GM12878 (cell line): ENCODE data around the gene GRM5. TPM values are rescaled to one million over a fixed set of nuclear protein-coding genes. Genes with fewer than 3 reads are reported as not detected.

Source experiments
- ATAC-seq: fragments of 200-7000 bp; cut with Tn5 transposase; 3 replicates; pipeline ENCODE4 v1.9.1; 2020; ENCODE audit warnings: mild to moderate bottlenecking, moderate library complexity
- BruUV-seq: library from RNA; stranded (reverse); fragments of 400-500 nt; replicated peaks from 2 replicates; lab custom pipeline; 2021; lab: Mats Ljungman, UMichigan
- CTCF ChIA-PET: fragments of 300-600 bp; sonication (Branson Sonifier 250); formaldehyde crosslinking; extraction: SDS; loops from one replicate; lab custom pipeline; 2021; ENCODE audit warnings: inconsistent platforms; lab: Yijun Ruan, JAX
- POLR2A ChIA-PET: fragments of 350-600 bp; formaldehyde crosslinking; extraction: SDS; loops from one replicate; lab custom pipeline; 2021; ENCODE audit warnings: inconsistent platforms; lab: Charles Lee
- RAD21 ChIA-PET: fragments of 300-600 bp; sonication (Branson Sonifier 250); formaldehyde crosslinking; loops from one replicate; lab custom pipeline; 2023; ENCODE audit warnings: antibody characterized with exemption; ENCODE audit not compliant: unreplicated experiment; lab: Charles Lee
- SMC1A ChIA-PET: fragments of 300-600 bp; sonication (Branson Sonifier 250); formaldehyde crosslinking; loops from one replicate; lab custom pipeline; 2023; ENCODE audit not compliant: unreplicated experiment, uncharacterized antibody; lab: Charles Lee
- DNase-seq: peaks from one replicate; pipeline ENCODE4 v3.0.0-alpha.2; 2011; ENCODE audit warnings: low read depth, low spot score
- FAIRE-seq: peaks from 3 replicates; lab custom pipeline; 2011; peaks lifted over from hg19 to GRCh38; lab: Jason Lieb, UNC
- H2AFZ ChIP-seq: 2 replicates; pipeline ENCODE4 v1.6.0; 2011; ENCODE audit warnings: low read depth, low read length, control low read depth; ENCODE audit not compliant: control insufficient read depth
- H3K27ac ChIP-seq: 2 replicates; pipeline ENCODE4 v1.5.1; 2011; ENCODE audit warnings: control low read depth; ENCODE audit not compliant: control insufficient read depth, insufficient read depth
- H3K27me3 ChIP-seq, 2 experiments: replicated peaks in 1 of 2; 2 replicates each; pipeline versions ENCODE4 v1.6.0 to v1.6.1; 2011; ENCODE audit warnings: low read length in 1 of 2; ENCODE audit not compliant: control insufficient read depth in 2 of 2, insufficient read depth in 2 of 2
- H3K36me3 ChIP-seq, 2 experiments: 2 replicates each; pipeline ENCODE4 v1.5.1; 2011; ENCODE audit warnings: low read length in 1 of 2; ENCODE audit not compliant: control insufficient read depth in 2 of 2, insufficient read depth in 2 of 2
- H3K4me1 ChIP-seq: 2 replicates; pipeline ENCODE4 v1.6.1; 2011; ENCODE audit warnings: mild to moderate bottlenecking, low read length, moderate library complexity, mixed read lengths; ENCODE audit not compliant: control insufficient read depth, insufficient read depth
- H3K4me2 ChIP-seq: 2 replicates; pipeline ENCODE4 v1.6.0; 2011; ENCODE audit warnings: control low read depth; ENCODE audit not compliant: control insufficient read depth, insufficient read depth
- H3K4me3 ChIP-seq: fragments of 200-600 bp; sonication (generic); 2 replicates; pipeline ENCODE4 v1.5.1; 2016
- H3K79me2 ChIP-seq: 2 replicates; pipeline ENCODE4 v1.6.0; 2011; ENCODE audit warnings: low read length; ENCODE audit not compliant: control insufficient read depth, insufficient read depth
- H3K9ac ChIP-seq: 2 replicates; pipeline ENCODE4 v1.8.0; 2011; ENCODE audit warnings: low read length, control low read depth, mixed read lengths; ENCODE audit not compliant: control insufficient read depth, insufficient read depth
- H3K9me3 ChIP-seq: replicated peaks from 3 replicates; pipeline ENCODE4 v1.5.1; 2011; ENCODE audit warnings: mild to moderate bottlenecking, low read length; ENCODE audit not compliant: control insufficient read depth, insufficient read depth
- H4K20me1 ChIP-seq: 2 replicates; pipeline ENCODE4 v1.6.0; 2011; ENCODE audit not compliant: control insufficient read depth, insufficient read depth
- CBX3 ChIP-seq: fragments of 200-600 bp; sonication (generic); IDR thresholded peaks from 2 replicates; pipeline ENCODE4 v1.6.1; 2016; ENCODE audit warnings: low read depth, borderline replicate concordance
- CBX5 ChIP-seq: sonication (generic); IDR thresholded peaks from 2 replicates; pipeline ENCODE4 v1.6.1; 2016; ENCODE audit warnings: low read depth, moderate library complexity, mild to moderate bottlenecking, inconsistent platforms
- CTCF ChIP-seq, 3 experiments: IDR thresholded peaks in 2 of 3; conservative IDR thresholded peaks in 1 of 3; 2 replicates each; pipeline ENCODE4 v1.5.1; 2011; ENCODE audit warnings: low read depth in 3 of 3, low read length in 3 of 3, mild to moderate bottlenecking in 3 of 3, control low read depth in 2 of 3, moderate library complexity in 2 of 3, inconsistent platforms in 1 of 3, mixed read lengths in 1 of 3; ENCODE audit not compliant: control insufficient read depth in 2 of 3, insufficient read depth in 1 of 3; ENCODE audit errors: extremely low read depth in 1 of 3
- EED ChIP-seq: sonication (generic); IDR thresholded peaks from 2 replicates; pipeline ENCODE4 v1.6.1; 2016; ENCODE audit warnings: antibody characterized with exemption, low read depth
- HDAC2 ChIP-seq: fragments of 200-600 bp; sonication (generic); IDR thresholded peaks from 2 replicates; pipeline ENCODE4 v1.6.1; 2017
- HSF1 ChIP-seq: fragments of 150-350 bp; IDR thresholded peaks from 2 replicates; pipeline ENCODE4 v1.6.1; 2014; ENCODE audit warnings: mild to moderate bottlenecking, low read depth, low read length
- IKZF2 ChIP-seq, 2 experiments: fragments of 450-650 bp; IDR thresholded peaks; 2 replicates each; pipeline ENCODE4 v1.6.1; 2017; ENCODE audit warnings: mild to moderate bottlenecking in 2 of 2, moderate library complexity in 2 of 2
- MTA2 ChIP-seq: fragments of 450-650 bp; IDR thresholded peaks from 2 replicates; pipeline ENCODE4 v1.6.1; 2016; ENCODE audit warnings: low read depth, mild to moderate bottlenecking, moderate library complexity
- MTA3 ChIP-seq: IDR thresholded peaks from 2 replicates; pipeline ENCODE4 v1.6.1; 2012; ENCODE audit warnings: low read length, inconsistent platforms, borderline replicate concordance
- NFYB ChIP-seq: IDR thresholded peaks from 2 replicates; pipeline ENCODE4 v1.6.1; 2011; ENCODE audit warnings: low read depth, mild to moderate bottlenecking, low read length, improper control_type of control experiment, moderate library complexity; ENCODE audit not compliant: insufficient read depth
- STAT1 ChIP-seq: fragments of 450-650 bp; conservative IDR thresholded peaks from 2 replicates; pipeline ENCODE4 v1.6.1; 2014; ENCODE audit warnings: antibody characterized with exemption, mild to moderate bottlenecking
- ZBTB40 ChIP-seq: fragments of 450-650 bp; IDR thresholded peaks from 2 replicates; pipeline ENCODE4 v1.6.1; 2016; ENCODE audit warnings: mild to moderate bottlenecking, moderate library complexity, borderline replicate concordance
- ZNF622 ChIP-seq: fragments of 450-650 bp; IDR thresholded peaks from 2 replicates; pipeline ENCODE4 v1.6.1; 2017; ENCODE audit warnings: mild to moderate bottlenecking, inconsistent platforms
- WGBS: methylation state at CpG from one replicate; pipeline ENCODE4 v1.1.6; 2016; ENCODE audit warnings: low lambda C conversion rate; ENCODE audit not compliant: insufficient replicate concordance, insufficient coverage; ENCODE audit errors: missing lambda C conversion rate; 5-methylcytosine and 5-hydroxymethylcytosine counted together
- in situ Hi-C: fragments of 300-500 bp; cut with MboI; formaldehyde crosslinking; loops from 9 replicates; pipeline ENCODE4 v1.14.3; 2018; ENCODE audit warnings: mixed read lengths
- intact Hi-C: fragments of 100-400 bp; cut with micrococcal nuclease; formaldehyde crosslinking; loops from one replicate; pipeline ENCODE4 v1.14.2; 2022; ENCODE audit not compliant: unreplicated experiment
- polyA plus RNA-seq, 11 experiments: library from polyadenylated mRNA; depleted of rRNA in 4 of 11; unstranded in 6 of 11; stranded (reverse) in 5 of 11; fragments of >200 nt; fragmentation: Nextera tagmentation in 4 of 11; fragmentation: Illumina TruSeq in 1 of 11; extraction: Ambion mirVana in 4 of 11; extraction: Trizol in 1 of 11; gene quantifications; 1 replicate in 1 of 11; 2 replicates in 10 of 11; pipeline versions ENCODE4 v1.2.1 to v1.2.3, GENCODE V29; 2011 to 2016; ENCODE audit warnings: inconsistent platforms in 2 of 11, missing spikeins in 2 of 11, low read depth in 1 of 11
- total RNA-seq, 4 experiments: library from RNA; depleted of rRNA in 3 of 4; stranded (reverse); fragments of >200 nt in 3 of 4; fragmentation: Illumina TruSeq in 1 of 4; extraction: Trizol in 1 of 4; gene quantifications; 2 replicates each; pipeline versions ENCODE4 v1.2.1 to v1.2.3, GENCODE V29; 2013 to 2021

GRM5 gene
- total and polyA plus RNA-seq, 10 of the 15 experiments (the other 5 are each of a cell fraction or from before 2014, with no cell fraction given) = not detected

- no peak for TF ChIP-seq ZBTB40
- TF ChIP-seq HDAC2 = no peak
- TF ChIP-seq MTA3 = no peak
- no peak for TF ChIP-seq IKZF2 (IDR thresholded peaks at IDR 0.05)
- TF ChIP-seq STAT1 = no peak
- TF ChIP-seq ZNF622 = no peak
- no peak for TF ChIP-seq CBX5
- no peak for TF ChIP-seq CBX3
- TF ChIP-seq NFYB = no peak
- TF ChIP-seq, all 136 proteins: peak for 0
Observed at GRCh38 chr11:88623531-88623930, 442.3 kb downstream of the GRM5 start (continued).

GRCh38 chr11:88620568-88621130 is 445.1 kb downstream of the GRM5 start:
- H3K4me3 ChIP-seq = no peak overlapping the region
- CTCF ChIA-PET = no interaction called here
- in situ Hi-C loops = no loop called here
- H3K27ac ChIP-seq = no peak overlapping the region
- no peaks in the 10 kb centered on the region for H3K9me3 ChIP-seq
- no TSS peak for BruUV-seq
- 7% methylated on average over 2 of the region's 2 CpGs for WGBS
- H3K27me3 ChIP-seq = no peaks in the 10 kb centered on the region; a peak in 2 of 4 replicates
- no peaks in the 10 kb centered on the region for H3K79me2 ChIP-seq
- POLR2A ChIA-PET = no interaction called here
- SMC1A ChIA-PET = interaction anchor here (0.6 kb wide), 1 partner anchor 157 kb away, joined by 3 read pairs; no protein-coding TSS in a partner anchor
- ATAC-seq (no peak), FAIRE-seq (no peak), DNase-seq (no peak)
- no peak overlapping the region for H2AFZ ChIP-seq
- no peaks in the 10 kb centered on the region for H3K4me1 ChIP-seq
- no peaks in the 10 kb centered on the region for H4K20me1 ChIP-seq
- intact Hi-C loops = no loop called here
- H3K36me3 ChIP-seq = no peaks in the 10 kb centered on the region
- no peak overlapping the region for H3K4me2 ChIP-seq
- H3K9ac ChIP-seq = no peak overlapping the region
- RAD21 ChIA-PET = no interaction called here
- no peak for TF ChIP-seq HSF1
- TF ChIP-seq MTA2 = no peak
- TF ChIP-seq CTCF (IDR thresholded peaks at IDR 0.05 in 2 of 3, conservative IDR thresholded peaks at IDR 0.05 in 1 of 3; ENCODE audit: control insufficient read depth in 2 of 3, extremely low read depth in 1 of 3, insufficient read depth in 1 of 3, low read depth in 3 of 3, low read length in 3 of 3) = no peak
- TF ChIP-seq EED = no peak
